Karpas-422 (cell line): Measurements from ENCODE around the gene ONECUT1. TPM values are rescaled to one million over a fixed set of nuclear protein-coding genes. Genes with fewer than 3 reads are reported as not detected.
A peak's percentile ranks its signal among the peaks of the same experiment; 100 is the strongest.

ENCODE experiments used
- DNase-seq: peaks from one replicate; pipeline ENCODE4 v3.0.0-alpha.2; 2015
- H2AFZ ChIP-seq: fragments of 200-600 bp; sonication (generic); 2 replicates; pipeline ENCODE4 v1.6.1; 2014; ENCODE audit warnings: antibody characterized with exemption, low read length, mixed read lengths
- H3K27ac ChIP-seq: fragments of 200-600 bp; sonication (generic); 2 replicates; pipeline ENCODE4 v1.5.1; 2014; ENCODE audit warnings: mild to moderate bottlenecking, low read length, moderate library complexity
- H3K27me3 ChIP-seq: fragments of 200-600 bp; sonication (generic); 2 replicates; pipeline ENCODE4 v1.6.1; 2014; ENCODE audit warnings: low read length, mixed read lengths
- H3K36me3 ChIP-seq: fragments of 200-600 bp; sonication (generic); 2 replicates; pipeline ENCODE4 v1.6.1; 2014; ENCODE audit warnings: low read length, mixed read lengths; ENCODE audit not compliant: insufficient read depth
- H3K4me1 ChIP-seq: fragments of 200-600 bp; sonication (generic); 2 replicates; pipeline ENCODE4 v1.6.1; 2014; ENCODE audit warnings: mild to moderate bottlenecking, low read length, mixed read lengths
- H3K4me2 ChIP-seq: fragments of 200-600 bp; sonication (generic); 2 replicates; pipeline ENCODE4 v1.6.1; 2014; ENCODE audit warnings: low read length, low read depth, mild to moderate bottlenecking; ENCODE audit not compliant: poor library complexity, severe bottlenecking
- H3K4me3 ChIP-seq: fragments of 200-600 bp; sonication (generic); 2 replicates; pipeline ENCODE4 v1.5.1; 2014; ENCODE audit warnings: mild to moderate bottlenecking, antibody characterized with exemption, low read length, mixed read lengths
- H3K79me2 ChIP-seq: fragments of 200-600 bp; sonication (generic); 2 replicates; pipeline ENCODE4 v1.6.1; 2014; ENCODE audit warnings: mild to moderate bottlenecking, low read length, mixed read lengths
- H3K9ac ChIP-seq: fragments of 200-600 bp; sonication (generic); 2 replicates; pipeline ENCODE4 v1.6.0; 2014; ENCODE audit warnings: low read length
- H3K9me2 ChIP-seq: fragments of 200-600 bp; sonication (generic), shearing (Covaris generic); replicated peaks from 2 replicates; pipeline ENCODE4 v1.6.0; 2014; ENCODE audit warnings: mild to moderate bottlenecking, low read length, moderate library complexity; ENCODE audit not compliant: insufficient read depth
- H3K9me3 ChIP-seq: fragments of 300-700, 200-600 bp; sonication (generic); 2 replicates; pipeline ENCODE4 v1.6.1; 2014; ENCODE audit warnings: low read length, mixed read lengths
- H4K20me1 ChIP-seq: fragments of 200-600 bp; sonication (generic); 2 replicates; pipeline ENCODE4 v1.6.1; 2014; ENCODE audit warnings: mild to moderate bottlenecking, antibody characterized with exemption, low read length, low read depth; ENCODE audit not compliant: insufficient read depth
- total RNA-seq: library from RNA; depleted of rRNA; stranded (reverse); fragments of >200 nt; shearing (Covaris generic); gene quantifications from 2 replicates; pipeline ENCODE4 v1.2.3, GENCODE V29; 2014; ENCODE audit warnings: low replicate concordance

The ONECUT1 gene
- total RNA-seq, 1 experiment from 2014 or later, result 0.45 TPM

- H3K9ac ChIP-seq, result no peak overlapping the region
- H3K4me3 ChIP-seq, result no peak overlapping the region
- no peaks in the 10 kb centered on the region for H3K9me2 ChIP-seq
- H3K4me1 ChIP-seq, result peaks cover 60% of the 10 kb centered on the region
- no peaks in the 10 kb centered on the region for H4K20me1 ChIP-seq
- no peak overlapping the region for H3K27ac ChIP-seq
- no peak overlapping the region for H2AFZ ChIP-seq
- no peaks in the 10 kb centered on the region for H3K79me2 ChIP-seq
- no peaks in the 10 kb centered on the region for H3K27me3 ChIP-seq
- H3K9me3 ChIP-seq, result no peaks in the 10 kb centered on the region
- no peak overlapping the region for H3K4me2 ChIP-seq
- no peaks in the 10 kb centered on the region for H3K36me3 ChIP-seq
- DNase-seq, result no peak
Observed at GRCh38 chr15:52734329-52734728, 55.8 kb downstream of the ONECUT1 start.

GRCh38 chr15:52733696-52734255 lies 56.4 kb downstream of the ONECUT1 start:
- Histone ChIP-seq H3K4me3 (no peak overlapping the region), H3K4me2 (no peak overlapping the region), H3K4me1 (peaks cover 65% of the 10 kb centered on the region), H3K36me3 (no peaks in the 10 kb centered on the region), H2AFZ (peak overlapping the region; percentile 72; the same call in 1 of the 2 replicates), H3K79me2 (no peaks in the 10 kb centered on the region), H3K27me3 (no peaks in the 10 kb centered on the region), H3K9me2 (no peaks in the 10 kb centered on the region), H4K20me1 (no peaks in the 10 kb centered on the region), H3K27ac (peak overlapping the region; percentile 66), H3K9me3 (no peaks in the 10 kb centered on the region), H3K9ac (no peak overlapping the region; the same call in 1 of the 2 replicates)
- no peak for DNase-seq

GRCh38 chr15:52733088-52733487 lies 57.0 kb downstream of the ONECUT1 start:
- peak; percentile 51 for DNase-seq
- no peak overlapping the region for H3K4me3 ChIP-seq
- no peaks in the 10 kb centered on the region for H4K20me1 ChIP-seq
- no peaks in the 10 kb centered on the region for H3K9me2 ChIP-seq
- H3K4me2 ChIP-seq, result no peak overlapping the region
- peak overlapping the region; percentile 72 for H2AFZ ChIP-seq
- peak overlapping the region; percentile 29; the same call in 1 of the 2 replicates for H3K9ac ChIP-seq
- no peaks in the 10 kb centered on the region for H3K36me3 ChIP-seq
- no peaks in the 10 kb centered on the region for H3K27me3 ChIP-seq
- peaks cover 67% of the 10 kb centered on the region for H3K4me1 ChIP-seq
- no peaks in the 10 kb centered on the region for H3K79me2 ChIP-seq
- H3K27ac ChIP-seq, result peak overlapping the region; percentile 66
- no peaks in the 10 kb centered on the region for H3K9me3 ChIP-seq

- Histone ChIP-seq H3K4me3 (no peak overlapping the region), H3K4me2 (peak overlapping the region; percentile 3), H2AFZ (peak overlapping the region; percentile 80), H3K9me3 (no peaks in the 10 kb centered on the region), H3K27me3 (no peaks in the 10 kb centered on the region), H3K9ac (no peak overlapping the region), H3K27ac (peak overlapping the region; percentile 53), H3K9me2 (no peaks in the 10 kb centered on the region), H3K36me3 (no peaks in the 10 kb centered on the region), H3K4me1 (peaks cover 68% of the 10 kb centered on the region), H4K20me1 (no peaks in the 10 kb centered on the region), H3K79me2 (no peaks in the 10 kb centered on the region)
- no peak for DNase-seq
Observed at GRCh38 chr15:52732551-52732950, 57.6 kb downstream of the ONECUT1 start.

- Histone ChIP-seq H3K9ac (0 out of 2 replicates have a peak overlapping the region, but pooled peaks have one; percentile 8), H3K4me1 (peaks cover 67% of the 10 kb centered on the region), H2AFZ (peak overlapping the region; percentile 80), H3K27ac (peak overlapping the region; percentile 53), H3K36me3 (no peaks in the 10 kb centered on the region), H3K79me2 (no peaks in the 10 kb centered on the region), H3K4me2 (peak overlapping the region; percentile 3), H4K20me1 (no peaks in the 10 kb centered on the region), H3K9me2 (no peaks in the 10 kb centered on the region), H3K4me3 (no peak overlapping the region), H3K9me3 (no peaks in the 10 kb centered on the region), H3K27me3 (no peaks in the 10 kb centered on the region)
- no peak for DNase-seq
Observed at GRCh38 chr15:52731732-52732470, 58.2 kb downstream of the ONECUT1 start.

GRCh38 chr15:52731004-52731403 lies 59.1 kb downstream of the ONECUT1 start:
- Histone ChIP-seq H3K4me1 (peaks cover 66% of the 10 kb centered on the region), H3K27ac (peak overlapping the region; percentile 19; the same call in 1 of the 2 replicates), H3K4me3 (no peak overlapping the region), H3K79me2 (no peaks in the 10 kb centered on the region), H4K20me1 (no peaks in the 10 kb centered on the region), H3K9ac (no peak overlapping the region), H3K36me3 (no peaks in the 10 kb centered on the region), H2AFZ (no peak overlapping the region), H3K9me3 (no peaks in the 10 kb centered on the region), H3K9me2 (no peaks in the 10 kb centered on the region), H3K27me3 (no peaks in the 10 kb centered on the region), H3K4me2 (no peak overlapping the region)
- no peak for DNase-seq

- peak overlapping the region; percentile 67 for H3K27ac ChIP-seq
Observed at GRCh38 chr15:52730594-52730993, 59.5 kb downstream of the ONECUT1 start.

GRCh38 chr15:52730173-52730572 lies 60.0 kb downstream of the ONECUT1 start:
- Histone ChIP-seq H3K9ac (peak overlapping the region; percentile 23; the same call in 1 of the 2 replicates), H3K9me2 (no peaks in the 10 kb centered on the region), H3K36me3 (no peaks in the 10 kb centered on the region), H3K27me3 (no peaks in the 10 kb centered on the region), H3K27ac (peak overlapping the region; percentile 67), H3K4me3 (no peak overlapping the region), H4K20me1 (no peaks in the 10 kb centered on the region), H3K79me2 (no peaks in the 10 kb centered on the region), H3K9me3 (no peaks in the 10 kb centered on the region), H3K4me2 (peak overlapping the region; percentile 12), H3K4me1 (peaks cover 64% of the 10 kb centered on the region), H2AFZ (peak overlapping the region; percentile 64)
- peak; percentile 86 for DNase-seq

More at GRCh38 chr15:52730594-52730993, 59.5 kb downstream of the ONECUT1 start:
- no peaks in the 10 kb centered on the region for H3K9me2 ChIP-seq
- H3K9me3 ChIP-seq, result no peaks in the 10 kb centered on the region
- peak overlapping the region; percentile 64; the same call in 1 of the 2 replicates for H2AFZ ChIP-seq
- no peak for DNase-seq
- H4K20me1 ChIP-seq, result no peaks in the 10 kb centered on the region
- no peak overlapping the region for H3K4me2 ChIP-seq
- no peaks in the 10 kb centered on the region for H3K79me2 ChIP-seq
- no peak overlapping the region for H3K9ac ChIP-seq
- peaks cover 66% of the 10 kb centered on the region for H3K4me1 ChIP-seq
- H3K36me3 ChIP-seq, result no peaks in the 10 kb centered on the region
- H3K27me3 ChIP-seq, result no peaks in the 10 kb centered on the region
- H3K4me3 ChIP-seq, result no peak overlapping the region
